GM23338 (cell line): ENCODE measurements around the gene ZBTB39. TPM values are rescaled to one million over a fixed set of nuclear protein-coding genes. Genes with fewer than 3 reads are reported as not detected.

Source experiments
- ATAC-seq: fragments of 200-7000 bp; cut with Tn5 transposase; 3 replicates; pipeline ENCODE4 v1.9.1; 2020
- DNase-seq: peaks from one replicate; pipeline ENCODE4 v3.0.0-alpha.2; 2015; ENCODE audit warnings: low spot score
- H2AFZ ChIP-seq: fragments of 200-600 bp; sonication (generic); 2 replicates; pipeline ENCODE4 v1.8.0; 2016; ENCODE audit warnings: antibody characterized with exemption, mild to moderate bottlenecking, moderate library complexity
- H3F3A ChIP-seq: fragments of 200-600 bp; sonication (generic); replicated peaks from 2 replicates; pipeline ENCODE4 v1.8.0; 2017; ENCODE audit warnings: antibody characterized with exemption, mixed run types, low read depth
- H3K27ac ChIP-seq: fragments of 200-600 bp; sonication (generic); 2 replicates; pipeline ENCODE4 v1.6.1; 2016; ENCODE audit warnings: low read depth
- H3K27me3 ChIP-seq: fragments of 200-600 bp; sonication (generic); 2 replicates; pipeline ENCODE4 v1.8.0; 2016; ENCODE audit warnings: mild to moderate bottlenecking, mixed run types, moderate library complexity; ENCODE audit not compliant: insufficient read depth
- H3K36me3 ChIP-seq: fragments of 200-600 bp; sonication (generic); 2 replicates; pipeline ENCODE4 v1.8.0; 2016; ENCODE audit warnings: mild to moderate bottlenecking; ENCODE audit not compliant: insufficient read depth
- H3K4me1 ChIP-seq: fragments of 200-600 bp; sonication (generic); 2 replicates; pipeline ENCODE4 v1.8.0; 2016; ENCODE audit warnings: mild to moderate bottlenecking, moderate library complexity; ENCODE audit not compliant: insufficient read depth
- H3K4me2 ChIP-seq: fragments of 200-600 bp; sonication (generic); 2 replicates; pipeline ENCODE4 v1.7.1; 2017; ENCODE audit warnings: mixed run types
- H3K4me3 ChIP-seq: fragments of 200-600 bp; sonication (generic); 2 replicates; pipeline ENCODE4 v1.6.1; 2016; ENCODE audit warnings: mixed run types
- H3K79me2 ChIP-seq: fragments of 200-600 bp; sonication (generic); replicated peaks from 2 replicates; pipeline ENCODE4 v1.8.0; 2017; ENCODE audit warnings: mild to moderate bottlenecking; ENCODE audit not compliant: insufficient read depth
- H3K9me2 ChIP-seq: fragments of 200-600 bp; sonication (generic); 2 replicates; pipeline ENCODE4 v1.8.0; 2017; ENCODE audit not compliant: insufficient read depth
- H4K20me1 ChIP-seq: fragments of 200-600 bp; sonication (generic); replicated peaks from 2 replicates; pipeline ENCODE4 v1.8.0; 2017; ENCODE audit warnings: mild to moderate bottlenecking; ENCODE audit not compliant: insufficient read depth
- H3K27ac Mint-ChIP-seq: 2 replicates; pipeline ENCODE4 v1.8.0; 2020; ENCODE audit warnings: inconsistent platforms, mild to moderate bottlenecking, moderate library complexity, mixed read lengths
- H3K27me3 Mint-ChIP-seq: 3 replicates; pipeline ENCODE4 v1.8.0; 2022; ENCODE audit warnings: low read depth, mild to moderate bottlenecking, moderate library complexity, mixed read lengths, inconsistent platforms; ENCODE audit not compliant: insufficient read depth, poor library complexity
- H3K36me3 Mint-ChIP-seq: 3 replicates; pipeline ENCODE4 v1.8.0; 2021; ENCODE audit warnings: low read depth, mild to moderate bottlenecking, inconsistent platforms, moderate library complexity, mixed read lengths
- H3K4me1 Mint-ChIP-seq: 3 replicates; pipeline ENCODE4 v1.8.0; 2020; ENCODE audit warnings: mild to moderate bottlenecking, inconsistent platforms, mixed read lengths
- H3K4me3 Mint-ChIP-seq: 3 replicates; pipeline ENCODE4 v1.8.0; 2021; ENCODE audit warnings: moderate library complexity, mild to moderate bottlenecking, inconsistent platforms, mixed read lengths
- H3K9me3 Mint-ChIP-seq: 3 replicates; pipeline ENCODE4 v1.8.0; 2020; ENCODE audit warnings: moderate library complexity, mild to moderate bottlenecking, inconsistent platforms, mixed read lengths
- CREB1 ChIP-seq: fragments of 250-450 bp; sonication (Bioruptor Pico); IDR thresholded peaks from 2 replicates; pipeline ENCODE4 v1.5.0; 2020; ENCODE audit warnings: low read depth, mild to moderate bottlenecking, moderate library complexity
- CTCF ChIP-seq, 2 experiments: fragments of 200-600 bp in 1 of 2; sonication (generic) in 1 of 2; conservative IDR thresholded peaks; 2 replicates each; pipeline versions ENCODE4 v1.5.1 to v1.6.1; 2016 to 2017; ENCODE audit warnings: antibody characterized with exemption in 2 of 2, low read depth in 2 of 2, mild to moderate bottlenecking in 2 of 2, moderate library complexity in 1 of 2
- ETS1 ChIP-seq: IDR thresholded peaks from 2 replicates; pipeline ENCODE4 v1.6.1; 2016; ENCODE audit warnings: antibody characterized with exemption
- EZH2 ChIP-seq: fragments of 200-600 bp; sonication (generic); IDR thresholded peaks from one replicate; pipeline ENCODE4 v1.8.0; 2017; ENCODE audit warnings: antibody characterized with exemption, mild to moderate bottlenecking, low read depth; ENCODE audit not compliant: unreplicated experiment
- NANOG ChIP-seq: IDR thresholded peaks from 2 replicates; pipeline ENCODE4 v1.6.1; 2016; ENCODE audit warnings: antibody characterized with exemption, borderline replicate concordance
- POLR2AphosphoS5 ChIP-seq: IDR thresholded peaks from 2 replicates; pipeline ENCODE4 v1.6.1; 2016; ENCODE audit warnings: antibody characterized with exemption, low read depth
- REST ChIP-seq: IDR thresholded peaks from one replicate; pipeline ENCODE4 v1.6.1; 2018; ENCODE audit warnings: antibody characterized with exemption; ENCODE audit not compliant: unreplicated experiment
- STAT1 ChIP-seq: IDR thresholded peaks from one replicate; pipeline ENCODE4 v1.6.1; 2016; ENCODE audit warnings: antibody characterized with exemption; ENCODE audit not compliant: unreplicated experiment
- ZNF114 ChIP-seq: fragments of 250-450 bp; sonication (Bioruptor Pico); IDR thresholded peaks from 2 replicates; pipeline ENCODE4 v1.5.0; 2020; ENCODE audit warnings: mild to moderate bottlenecking, moderate library complexity
- ZNF331 ChIP-seq: fragments of 250-450 bp; sonication (Bioruptor Pico); IDR thresholded peaks from 2 replicates; pipeline ENCODE4 v1.5.0; 2020; ENCODE audit warnings: low read depth, mild to moderate bottlenecking, moderate library complexity
- polyA plus RNA-seq: library from polyadenylated mRNA; unstranded; fragments of >200 nt; fragmentation: Nextera tagmentation; extraction: Ambion mirVana; gene quantifications from 2 replicates; pipeline ENCODE4 v1.2.1, GENCODE V29; 2016
- total RNA-seq: library from RNA; depleted of rRNA; stranded (reverse); fragments of >200 nt; shearing (Covaris generic); gene quantifications from 2 replicates; pipeline ENCODE4 v1.2.3, GENCODE V29; 2014

The ZBTB39 gene
- total and polyA plus RNA-seq, 2 experiments from 2014 or later: 6.6 to 26.7 TPM

- H3K4me3 ChIP-seq: no peak overlapping the region
- peaks cover 53% of the 10 kb centered on the region for H3K79me2 ChIP-seq
- H3K4me1 Mint-ChIP-seq: peaks cover 10% of the 10 kb centered on the region
- no peak overlapping the region for H3K4me2 ChIP-seq
- peaks cover 3% of the 10 kb centered on the region for H3K4me1 ChIP-seq
- no peak overlapping the region for H2AFZ ChIP-seq
- no peaks in the 10 kb centered on the region for H3K9me3 Mint-ChIP-seq
- TF ChIP-seq STAT1 (no peak), ETS1 (no peak), ZNF114 (CRISPR knock-in tag) (no peak), CTCF (conservative IDR thresholded peaks at IDR 0.05; ENCODE audit: low read depth in 2 of 2) (no peak), REST (no peak), EZH2 (no peak), ZNF331 (CRISPR knock-in tag) (no peak), POLR2AphosphoS5 (no peak)
- H4K20me1 ChIP-seq: peaks cover 18% of the 10 kb centered on the region
- H3K36me3 ChIP-seq: peaks cover 26% of the 10 kb centered on the region
- no peak overlapping the region for H3K27ac Mint-ChIP-seq
- DNase-seq: no peak
- no peak for ATAC-seq
- peaks cover 64% of the 10 kb centered on the region for H3K36me3 Mint-ChIP-seq
- no peak overlapping the region for H3K27ac ChIP-seq
- no peaks in the 10 kb centered on the region for H3K27me3 ChIP-seq
- no peak overlapping the region for H3K4me3 Mint-ChIP-seq
- no peaks in the 10 kb centered on the region for H3F3A ChIP-seq
- no peaks in the 10 kb centered on the region for H3K9me2 ChIP-seq
- peaks cover 10% of the 10 kb centered on the region for H3K27me3 Mint-ChIP-seq
Observed at GRCh38 chr12:57000393-57000792, 6.0 kb downstream of the ZBTB39 start.

GRCh38 chr12:56999456-56999855, 6.9 kb downstream of the ZBTB39 start:
- Mint-ChIP-seq H3K27me3 (peaks cover 10% of the 10 kb centered on the region), H3K27ac (no peak overlapping the region), H3K4me3 (no peak overlapping the region), H3K4me1 (peaks cover 5% of the 10 kb centered on the region), H3K9me3 (no peaks in the 10 kb centered on the region), H3K36me3 (peaks cover 59% of the 10 kb centered on the region)
- no peaks in the 10 kb centered on the region for H3K27me3 ChIP-seq
- DNase-seq (no peak), ATAC-seq (no peak)
- no peaks in the 10 kb centered on the region; the same call in 1 of the 2 replicates for H3K4me1 ChIP-seq
- no peak for TF ChIP-seq ETS1
- TF ChIP-seq ZNF331 (CRISPR knock-in tag): no peak
- TF ChIP-seq NANOG: no peak
- no peak for TF ChIP-seq STAT1
- TF ChIP-seq CREB1 (CRISPR knock-in tag): no peak
- TF ChIP-seq POLR2AphosphoS5: no peak
- no peak for TF ChIP-seq CTCF (conservative IDR thresholded peaks at IDR 0.05; ENCODE audit: low read depth in 2 of 2)
- H4K20me1 ChIP-seq: peaks cover 18% of the 10 kb centered on the region
- no peaks in the 10 kb centered on the region for H3F3A ChIP-seq
- H3K27ac ChIP-seq: no peak overlapping the region
- H3K4me2 ChIP-seq: no peak overlapping the region
- H3K9me2 ChIP-seq: no peaks in the 10 kb centered on the region
- no peak overlapping the region for H3K4me3 ChIP-seq
- peaks cover 23% of the 10 kb centered on the region for H3K36me3 ChIP-seq
- H3K79me2 ChIP-seq: peaks cover 44% of the 10 kb centered on the region
- H2AFZ ChIP-seq: no peak overlapping the region
